CD4-positive, alpha-beta T cell (primary cell): Measurements from ENCODE around the gene KLHL18. TPM values are rescaled to one million over a fixed set of nuclear protein-coding genes. Genes with fewer than 3 reads are reported as not detected.
A peak's percentile ranks its signal among the peaks of the same experiment; 100 is the strongest.

Experiments used
- ATAC-seq: fragments of 200-7000 bp; cut with Tn5 transposase; one replicate; pipeline ENCODE4 v1.10.0; 2022; ENCODE audit warnings: mild to moderate bottlenecking; ENCODE audit not compliant: poor library complexity
- CTCF ChIA-PET: fragments of 350-600 bp; sonication (Branson Sonifier 250); formaldehyde crosslinking; loops from one replicate; lab custom pipeline; 2021; ENCODE audit warnings: antibody characterized with exemption, inconsistent platforms; lab: Charles Lee
- POLR2A ChIA-PET: fragments of 350-600 bp; sonication (Branson Sonifier 250); formaldehyde crosslinking; loops from one replicate; lab custom pipeline; 2021; ENCODE audit warnings: antibody characterized with exemption, inconsistent platforms; lab: Charles Lee
- DNase-seq, 14 experiments: peaks; one replicate each; pipeline ENCODE4 v3.0.0-alpha.2; 2013 to 2020; ENCODE audit warnings: mixed read lengths in 2 of 14
- H3K27ac ChIP-seq, 2 donors: one replicate each; pipeline versions ENCODE4 v1.5.1 to v1.7.0; 2013; ENCODE audit warnings: low read length in 2 of 2, low read depth in 1 of 2, mild to moderate bottlenecking in 1 of 2
- H3K27me3 ChIP-seq, 2 experiments: 1 replicate in 1 of 2; 2 replicates in 1 of 2; pipeline versions ENCODE4 v1.6.1 to v1.7.0; 2013; ENCODE audit warnings: low read length in 2 of 2, control low read depth in 1 of 2, mild to moderate bottlenecking in 1 of 2, moderate library complexity in 1 of 2; ENCODE audit not compliant: insufficient read depth in 2 of 2, control insufficient read depth in 1 of 2
- H3K36me3 ChIP-seq: one replicate; pipeline ENCODE4 v1.6.1; 2013; ENCODE audit warnings: low read length, control low read depth; ENCODE audit not compliant: insufficient read depth
- H3K4me1 ChIP-seq: one replicate; pipeline ENCODE4 v1.6.1; 2013; ENCODE audit warnings: low read length, control low read depth; ENCODE audit not compliant: insufficient read depth
- H3K4me3 ChIP-seq: one replicate; pipeline ENCODE4 v1.5.1; 2013; ENCODE audit warnings: mild to moderate bottlenecking, low read length, moderate library complexity
- H3K9me3 ChIP-seq, 2 experiments: 1 replicate in 1 of 2; 2 replicates in 1 of 2; pipeline versions ENCODE4 v1.6.1 to v1.7.0; 2013; ENCODE audit warnings: low read length in 2 of 2, mild to moderate bottlenecking in 2 of 2, control low read depth in 1 of 2, moderate library complexity in 1 of 2; ENCODE audit not compliant: control insufficient read depth in 1 of 2, insufficient read depth in 1 of 2
- H3K27ac Mint-ChIP-seq: one replicate; pipeline ENCODE4 v1.8.0; 2020; ENCODE audit warnings: mixed read lengths
- H3K27me3 Mint-ChIP-seq: one replicate; pipeline ENCODE4 v1.8.0; 2021; ENCODE audit warnings: mixed read lengths
- H3K36me3 Mint-ChIP-seq: one replicate; pipeline ENCODE4 v1.8.0; 2021; ENCODE audit warnings: low read depth, mixed read lengths
- H3K4me1 Mint-ChIP-seq: one replicate; pipeline ENCODE4 v1.8.0; 2021; ENCODE audit warnings: low read depth, mixed read lengths
- H3K4me3 Mint-ChIP-seq: one replicate; pipeline ENCODE4 v1.8.0; 2020; ENCODE audit warnings: mild to moderate bottlenecking, mixed read lengths
- H3K9me3 Mint-ChIP-seq: one replicate; pipeline ENCODE4 v1.8.0; 2020; ENCODE audit warnings: mixed read lengths
- CTCF ChIP-seq: fragments of 200-600 bp; IDR thresholded peaks from one replicate; pipeline ENCODE4 v1.8.0; 2022; ENCODE audit warnings: antibody characterized with exemption, mild to moderate bottlenecking
- intact Hi-C, 2 experiments: fragments of 100-400 bp; cut with DNase I in 1 of 2; cut with micrococcal nuclease in 1 of 2; formaldehyde crosslinking; loops; one replicate each; pipeline versions ENCODE4 v1.15.1 to v1.9.0; 2023 to 2025; cut with DNase I, micrococcal nuclease
- total RNA-seq, 174 experiments: library from RNA in 2 of 174; stranded (reverse) in 2 of 174; gene quantifications; one replicate each; pipeline ENCODE4 v1.2.3 and lab custom pipeline; 2021 to 2026

Gene KLHL18
- total RNA-seq, 2 experiments from 2014 or later: 43.3 to 43.7 TPM

- ChIA-PET POLR2A (interaction anchor here (1.0 kb wide), 1 partner anchor 15 kb away, joined by 3 read pairs; no protein-coding TSS in a partner anchor), CTCF (interaction anchor here (0.7 to 1.2 kb wide), 2 partner anchors 66 to 103 kb away, joined by 3 to 4 read pairs; partner anchors contain the start of gene SETD2)
- no peak for TF ChIP-seq CTCF
- peak in 13 of 14 experiments; percentile 9 to 70 (median 34) for DNase-seq
- H3K4me1 Mint-ChIP-seq: no peaks in the 10 kb centered on the region
- Histone ChIP-seq H3K9me3 (no peaks in the 10 kb centered on the region), H3K27ac (no peak overlapping the region), H3K4me1 (peaks cover 3% of the 10 kb centered on the region), H3K36me3 (no peaks in the 10 kb centered on the region), H3K27me3 (no peaks in the 10 kb centered on the region), H3K4me3 (no peak overlapping the region)
- no peaks in the 10 kb centered on the region for H3K36me3 Mint-ChIP-seq
- H3K9me3 Mint-ChIP-seq: no peaks in the 10 kb centered on the region
- no peaks in the 10 kb centered on the region for H3K27me3 Mint-ChIP-seq
- peak; percentile 39 for ATAC-seq
- intact Hi-C loops: no loop called here
- H3K4me3 Mint-ChIP-seq: no peak overlapping the region
- no peak overlapping the region for H3K27ac Mint-ChIP-seq
These were observed 15.8 kb upstream of the KLHL18 start for GRCh38 chr3:47266709-47267489.

- Histone ChIP-seq H3K4me3 (no peak overlapping the region), H3K36me3 (no peaks in the 10 kb centered on the region), H3K27me3 (no peaks in the 10 kb centered on the region), H3K4me1 (peaks cover 3% of the 10 kb centered on the region), H3K27ac (no peak overlapping the region), H3K9me3 (no peaks in the 10 kb centered on the region)
- DNase-seq: no peak
- no peak for TF ChIP-seq CTCF
- Mint-ChIP-seq H3K27me3 (no peaks in the 10 kb centered on the region), H3K4me3 (no peak overlapping the region), H3K4me1 (no peaks in the 10 kb centered on the region), H3K36me3 (no peaks in the 10 kb centered on the region), H3K9me3 (no peaks in the 10 kb centered on the region), H3K27ac (no peak overlapping the region)
- POLR2A ChIA-PET: interaction anchor here (0.6 to 1.0 kb wide), 2 partner anchors 15 to 46 kb away, joined by 3 read pairs; no protein-coding TSS in a partner anchor
- no peak for ATAC-seq
- intact Hi-C loops: no loop called here
- CTCF ChIA-PET: interaction anchor here (1.2 kb wide), 1 partner anchor 103 kb away, joined by 4 read pairs; the partner anchor contains the start of gene SETD2
These were observed 15.3 kb upstream of the KLHL18 start for GRCh38 chr3:47267490-47267824.

- Histone ChIP-seq H3K27me3 (no peaks in the 10 kb centered on the region), H3K9me3 (no peaks in the 10 kb centered on the region), H3K27ac (no peak overlapping the region), H3K36me3 (no peaks in the 10 kb centered on the region), H3K4me3 (no peak overlapping the region), H3K4me1 (peaks cover 3% of the 10 kb centered on the region)
- ATAC-seq (no peak), DNase-seq (no peak)
- H3K27me3 Mint-ChIP-seq: no peaks in the 10 kb centered on the region
- H3K4me1 Mint-ChIP-seq: no peaks in the 10 kb centered on the region
- no peak for TF ChIP-seq CTCF
- intact Hi-C loops: no loop called here
- CTCF ChIA-PET: no interaction called here
- no peaks in the 10 kb centered on the region for H3K36me3 Mint-ChIP-seq
- H3K4me3 Mint-ChIP-seq: no peak overlapping the region
- POLR2A ChIA-PET: interaction anchor here (0.7 kb wide), 1 partner anchor 23 kb away, joined by 5 read pairs; no protein-coding TSS in a partner anchor
- H3K9me3 Mint-ChIP-seq: no peaks in the 10 kb centered on the region
- H3K27ac Mint-ChIP-seq: no peak overlapping the region
These were observed 12.2 kb upstream of the KLHL18 start for GRCh38 chr3:47270526-47270925.
